Urinary bladder (tissue), 4 donors: ENCODE measurements around the gene MTHFD1. TPM values are rescaled to one million over a fixed set of nuclear protein-coding genes. Genes with fewer than 3 reads are reported as not detected.
"Not testable (repeated sequence)": the region's sequence is repeated elsewhere in the genome, so short reads cannot be mapped to it uniquely, and the experiment has no call there.

Experiments used
- DNase-seq: peaks from one replicate; pipeline ENCODE4 v3.0.0-alpha.2; 2015; ENCODE audit errors: extremely low spot score
- H3K27ac ChIP-seq: one replicate; pipeline ENCODE4 v1.5.1; 2013; ENCODE audit warnings: low read depth, mild to moderate bottlenecking, moderate library complexity
- H3K36me3 ChIP-seq: one replicate; pipeline ENCODE4 v1.6.1; 2013; ENCODE audit warnings: mild to moderate bottlenecking, moderate library complexity; ENCODE audit not compliant: insufficient read depth
- H3K4me1 ChIP-seq: one replicate; pipeline ENCODE4 v1.6.1; 2013; ENCODE audit warnings: mild to moderate bottlenecking, moderate library complexity; ENCODE audit not compliant: insufficient read depth
- H3K4me3 ChIP-seq: one replicate; pipeline ENCODE4 v1.5.1; 2013; ENCODE audit warnings: low read depth, low read length
- WGBS: extraction: QIAGEN DNeasy Blood & Tissue Kit; methylation state at CpG from one replicate; pipeline ENCODE4 v1.1.7; 2013; 5-methylcytosine and 5-hydroxymethylcytosine counted together
- polyA plus RNA-seq: library from polyadenylated mRNA; stranded (reverse); fragments of 200-250 nt; gene quantifications from one replicate; pipeline ENCODE4 v1.2.3, GENCODE V29; 2013
- total RNA-seq: library from RNA; depleted of rRNA; stranded (reverse); fragments of >200 nt; gene quantifications from one replicate; pipeline ENCODE4 v1.2.3, GENCODE V29; 2014
- donor health status: healthy with polysubstance abuse.
- donor health status: healthy.

Gene MTHFD1
- total and polyA plus RNA-seq, 2 donors: 28.4 to 29.4 TPM

DNA sequence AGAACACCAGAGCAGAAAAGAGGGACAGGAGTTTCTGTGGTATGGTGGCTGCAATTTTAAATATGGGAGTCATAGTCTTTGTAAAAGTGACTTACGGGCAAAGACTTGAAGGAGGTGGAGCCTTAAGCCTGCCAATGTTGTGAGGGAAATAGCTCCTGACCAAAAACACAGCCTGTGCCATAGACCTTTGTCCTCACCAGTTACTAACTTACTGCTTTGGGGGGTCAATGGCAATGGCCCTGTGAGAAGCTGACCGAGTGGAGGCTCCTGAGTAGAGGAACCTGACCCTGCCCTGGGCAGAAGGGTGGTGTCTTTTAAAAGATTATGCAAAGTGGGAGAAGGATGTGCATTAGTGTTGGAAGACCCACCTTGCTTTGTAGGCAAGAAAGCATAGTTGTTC is 3.8 kb downstream of the MTHFD1 start:
- no peak for DNase-seq
- peaks cover 1% of the 10 kb centered on the region for H3K4me1 ChIP-seq
- H3K36me3 ChIP-seq: no peaks in the 10 kb centered on the region
- H3K4me3 ChIP-seq: no peak overlapping the region
- 90% methylated on average over 2 of the region's 2 CpGs for WGBS
- H3K27ac ChIP-seq: no peak overlapping the region

DNA sequence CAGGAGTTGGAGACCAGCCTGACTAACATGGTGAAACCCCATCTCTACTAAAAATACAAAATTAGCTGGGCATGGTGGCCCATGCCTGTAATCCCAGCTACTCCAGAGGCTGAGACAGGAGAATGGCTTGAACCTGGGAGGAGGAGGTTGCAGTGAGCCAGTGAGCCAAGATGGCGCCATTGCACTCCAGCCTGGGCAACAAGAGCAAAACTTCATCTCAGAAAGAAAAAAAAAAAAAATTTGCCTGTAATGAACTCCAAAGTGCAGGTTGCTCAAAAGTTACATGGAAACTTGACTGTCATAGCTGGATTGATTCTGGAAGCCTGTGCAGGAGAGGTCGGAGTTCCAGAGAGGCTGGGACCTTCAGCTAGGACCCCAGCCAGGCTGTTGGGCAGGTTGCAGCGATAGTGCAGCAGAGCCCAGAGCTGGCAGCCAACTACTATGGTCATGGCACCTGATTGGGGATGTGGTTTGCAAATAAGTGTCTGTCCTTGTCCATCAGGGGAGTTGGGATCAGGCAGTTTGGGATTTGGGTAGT is 5.1 kb downstream of the MTHFD1 start:
- DNase-seq, H3K4me1 ChIP-seq, H3K27ac ChIP-seq, H3K36me3 ChIP-seq, H3K4me3 ChIP-seq: not testable (repeated sequence)
- WGBS: 98% methylated on average over 3 of the region's 3 CpGs

DNA sequence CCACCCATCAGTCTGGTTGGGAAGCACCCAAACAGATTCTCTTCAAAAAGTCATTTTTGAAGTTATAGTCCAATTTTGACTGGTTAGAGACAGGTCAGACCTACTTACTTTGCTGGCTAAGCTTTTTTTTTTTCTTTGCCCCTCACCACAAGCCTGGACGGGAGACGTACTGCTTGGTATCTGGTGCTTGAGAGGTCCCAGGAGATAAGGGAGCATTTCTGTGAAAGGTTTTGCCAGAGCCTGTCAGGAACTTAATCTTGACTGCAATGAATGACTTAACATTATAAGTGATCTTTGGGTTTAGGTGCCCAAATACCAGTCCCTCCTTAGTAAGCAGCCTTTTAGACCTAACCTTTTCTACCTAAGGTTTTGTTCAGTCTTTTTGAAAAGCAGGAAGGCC is 6.3 kb downstream of the MTHFD1 start:
- Histone ChIP-seq H3K4me1 (no peaks in the 10 kb centered on the region), H3K27ac (no peak overlapping the region), H3K4me3 (no peak overlapping the region), H3K36me3 (no peaks in the 10 kb centered on the region)
- 79% methylated on average over 2 of the region's 2 CpGs for WGBS
- DNase-seq: no peak

DNA sequence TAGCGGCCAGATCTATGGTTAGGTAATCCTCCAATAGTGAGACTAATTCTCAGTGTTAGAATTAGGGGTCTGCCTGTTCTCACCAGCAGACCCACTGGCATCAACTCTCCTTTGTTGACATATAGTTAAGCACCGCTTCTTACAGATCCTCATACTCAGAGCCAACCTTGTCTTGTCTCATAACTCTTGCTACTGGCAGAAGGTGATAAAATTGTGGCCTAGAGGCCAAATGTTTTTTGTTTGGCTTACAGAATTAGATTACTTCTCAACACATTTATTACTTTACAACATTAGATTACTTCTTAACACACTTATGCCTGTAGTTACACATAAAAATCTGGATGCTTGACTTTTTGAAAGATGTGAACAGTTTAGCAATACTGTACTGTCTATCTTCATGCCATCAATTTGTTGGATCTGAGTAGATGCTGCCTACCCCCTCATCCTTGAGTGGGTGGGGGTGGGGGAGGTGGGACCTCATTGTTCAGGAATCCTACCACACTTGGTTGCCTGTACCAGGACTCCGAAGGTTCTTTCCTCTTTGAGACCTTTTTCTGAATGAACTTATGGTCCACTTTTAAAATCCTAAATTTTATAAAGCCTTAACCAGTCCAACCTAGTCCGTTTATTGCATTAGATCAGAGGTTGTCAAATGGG is 7.0 kb downstream of the MTHFD1 start:
- no peak for DNase-seq
- WGBS: 77% methylated on average over 4 of the region's 4 CpGs
- Histone ChIP-seq H3K4me3 (no peak overlapping the region), H3K4me1 (no peaks in the 10 kb centered on the region), H3K36me3 (no peaks in the 10 kb centered on the region), H3K27ac (no peak overlapping the region)

DNA sequence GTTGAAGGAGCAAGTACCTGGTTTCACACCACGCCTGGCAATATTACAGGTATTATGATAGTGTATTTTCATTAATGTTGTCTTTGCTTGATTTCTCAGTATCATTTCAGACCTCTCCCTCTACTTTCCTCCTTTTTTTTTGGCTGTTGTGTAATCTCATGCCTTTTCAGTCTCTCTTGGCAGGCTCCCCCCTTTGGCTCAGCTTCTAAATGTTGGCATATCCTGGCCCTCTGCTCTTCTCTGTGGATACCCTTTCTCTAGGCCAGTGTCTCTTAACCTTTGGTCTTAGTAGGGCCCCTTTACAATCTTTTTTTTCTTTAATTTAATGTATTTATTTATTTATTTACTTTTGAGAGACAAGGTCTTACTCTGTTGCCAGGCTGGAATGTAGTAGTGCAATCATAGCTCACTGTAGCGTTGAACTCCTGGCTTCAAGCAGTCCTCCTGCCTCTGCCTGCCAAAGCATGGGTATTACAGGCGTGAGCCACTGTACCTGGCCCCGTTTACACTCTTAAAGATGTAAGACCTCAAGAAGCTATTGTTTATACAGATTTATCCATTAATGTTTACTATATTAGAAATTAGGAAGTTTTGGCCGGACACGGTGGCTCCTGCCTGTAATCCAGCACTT is 12.8 kb downstream of the MTHFD1 start:
- DNase-seq: no peak
- no peaks in the 10 kb centered on the region for H3K4me1 ChIP-seq
- no peak overlapping the region for H3K4me3 ChIP-seq
- peaks cover 4% of the 10 kb centered on the region for H3K36me3 ChIP-seq
- 80% methylated on average over 6 of the region's 6 CpGs for whole genome bisulfite sequencing
- H3K27ac ChIP-seq: no peak overlapping the region

DNA sequence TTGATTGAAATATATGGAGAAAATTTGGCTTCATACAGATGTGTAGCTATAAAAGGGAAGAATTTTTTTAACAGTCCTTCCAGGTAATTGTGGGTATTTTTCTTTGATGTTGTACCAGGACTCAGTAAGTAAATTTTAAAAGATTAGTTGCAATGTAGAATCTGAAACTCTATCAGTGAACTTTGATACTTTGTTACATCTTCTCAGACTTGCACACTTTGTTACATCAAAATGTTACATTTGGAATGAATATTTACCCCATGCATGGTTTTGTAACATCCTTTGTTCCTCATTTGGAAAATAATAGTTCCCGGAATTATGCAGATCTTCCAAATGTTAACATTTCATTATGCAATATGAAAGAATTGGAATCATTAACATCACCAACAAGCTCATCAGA is 13.8 kb downstream of the MTHFD1 start:
- no peaks in the 10 kb centered on the region for H3K4me1 ChIP-seq
- H3K36me3 ChIP-seq: peaks cover 4% of the 10 kb centered on the region
- DNase-seq: no peak
- H3K27ac ChIP-seq: no peak overlapping the region
- H3K4me3 ChIP-seq: no peak overlapping the region
- WGBS: 89% methylated on average over 1 of the region's 1 CpG

DNA sequence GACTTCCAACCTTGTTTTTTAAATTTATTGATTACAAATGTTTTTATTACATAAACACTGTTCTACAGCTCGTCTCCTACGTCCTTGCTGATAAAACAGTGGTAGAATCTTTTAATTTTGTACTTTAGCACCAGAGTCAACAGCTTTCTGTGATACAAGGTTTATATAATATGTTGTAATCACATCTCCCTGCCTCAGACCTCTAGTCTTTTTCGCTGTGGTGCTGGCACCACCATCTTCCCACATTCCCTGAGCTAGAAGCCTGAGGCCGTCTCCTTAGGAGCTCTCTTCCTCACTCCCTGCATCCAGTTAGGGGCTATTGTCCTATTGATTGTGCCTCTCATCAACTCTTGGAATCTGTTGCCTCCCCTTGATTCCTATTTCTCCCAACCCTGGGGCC is 17.1 kb downstream of the MTHFD1 start:
- DNase-seq: no peak
- WGBS: 96% methylated on average over 4 of the region's 4 CpGs

DNA sequence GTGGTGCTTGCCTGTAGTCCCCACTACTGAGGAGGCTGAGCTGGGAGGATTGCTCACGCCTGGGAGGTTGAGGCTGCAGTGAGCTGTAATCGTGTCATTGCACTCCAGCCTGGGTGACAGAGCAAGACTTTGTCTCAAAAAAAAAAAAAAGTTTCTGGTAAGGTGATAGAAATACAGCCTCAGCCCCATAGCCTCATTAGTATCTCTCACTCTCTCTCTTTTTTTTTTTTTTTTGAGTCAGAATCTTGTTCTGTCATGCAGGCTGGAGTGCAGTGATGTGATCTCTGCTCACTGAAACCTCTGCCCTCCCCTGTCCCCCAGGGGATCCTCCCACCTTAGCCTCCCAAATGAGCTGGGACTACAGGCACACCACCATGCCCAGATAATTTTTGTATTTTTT is 19.2 kb downstream of the MTHFD1 start:
- Histone ChIP-seq H3K27ac (no peak overlapping the region), H3K4me3 (no peak overlapping the region), H3K4me1 (no peaks in the 10 kb centered on the region), H3K36me3 (no peaks in the 10 kb centered on the region)
- DNase-seq: no peak
- WGBS: 98% methylated on average over 2 of the region's 2 CpGs

More for the DNA sequence above, 17.1 kb downstream of the MTHFD1 start:
- Histone ChIP-seq H3K4me3 (no peak overlapping the region), H3K36me3 (peaks cover 4% of the 10 kb centered on the region), H3K27ac (no peak overlapping the region), H3K4me1 (no peaks in the 10 kb centered on the region)

DNA sequence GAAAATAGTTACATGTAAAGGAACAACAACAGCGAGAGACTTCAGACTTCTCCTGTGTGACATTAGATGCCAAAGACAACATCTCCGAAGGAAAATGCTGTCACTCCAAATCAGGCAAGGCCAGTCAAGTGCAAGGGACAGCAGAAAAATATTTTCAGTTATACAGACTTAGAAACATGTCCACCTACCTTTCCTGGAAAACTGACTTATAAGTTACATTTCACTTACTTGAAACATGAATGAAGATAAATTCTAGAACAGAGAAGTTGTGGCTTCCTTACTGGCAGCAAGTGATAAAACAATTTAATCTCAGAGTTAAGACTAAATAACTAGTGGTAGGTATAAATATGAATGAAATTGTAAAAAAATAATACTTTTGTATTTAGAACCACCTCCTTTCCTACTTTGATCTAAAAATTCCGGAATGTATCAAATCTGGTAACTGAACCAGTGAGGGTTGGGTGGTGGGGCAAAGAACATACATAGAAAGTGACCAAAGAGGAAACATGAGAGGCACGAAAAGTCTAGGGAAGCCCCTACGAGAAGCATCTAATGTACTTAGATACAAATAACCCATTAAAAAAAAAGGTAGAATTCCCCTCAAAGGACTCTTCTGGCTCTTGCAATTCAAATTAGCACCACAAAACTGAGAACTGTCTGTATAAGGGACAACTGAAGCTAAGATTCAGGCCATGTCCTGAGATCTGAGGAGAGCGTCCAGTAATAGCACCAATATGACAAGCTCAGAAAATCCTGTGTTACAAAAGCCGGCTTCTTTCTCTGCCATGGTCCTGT is 21.2 kb downstream of the MTHFD1 start:
- no peaks in the 10 kb centered on the region for H3K36me3 ChIP-seq
- no peak overlapping the region for H3K27ac ChIP-seq
- no peak for DNase-seq
- no peak overlapping the region for H3K4me3 ChIP-seq
- 93% methylated on average over 7 of the region's 7 CpGs for WGBS
- no peaks in the 10 kb centered on the region for H3K4me1 ChIP-seq

DNA sequence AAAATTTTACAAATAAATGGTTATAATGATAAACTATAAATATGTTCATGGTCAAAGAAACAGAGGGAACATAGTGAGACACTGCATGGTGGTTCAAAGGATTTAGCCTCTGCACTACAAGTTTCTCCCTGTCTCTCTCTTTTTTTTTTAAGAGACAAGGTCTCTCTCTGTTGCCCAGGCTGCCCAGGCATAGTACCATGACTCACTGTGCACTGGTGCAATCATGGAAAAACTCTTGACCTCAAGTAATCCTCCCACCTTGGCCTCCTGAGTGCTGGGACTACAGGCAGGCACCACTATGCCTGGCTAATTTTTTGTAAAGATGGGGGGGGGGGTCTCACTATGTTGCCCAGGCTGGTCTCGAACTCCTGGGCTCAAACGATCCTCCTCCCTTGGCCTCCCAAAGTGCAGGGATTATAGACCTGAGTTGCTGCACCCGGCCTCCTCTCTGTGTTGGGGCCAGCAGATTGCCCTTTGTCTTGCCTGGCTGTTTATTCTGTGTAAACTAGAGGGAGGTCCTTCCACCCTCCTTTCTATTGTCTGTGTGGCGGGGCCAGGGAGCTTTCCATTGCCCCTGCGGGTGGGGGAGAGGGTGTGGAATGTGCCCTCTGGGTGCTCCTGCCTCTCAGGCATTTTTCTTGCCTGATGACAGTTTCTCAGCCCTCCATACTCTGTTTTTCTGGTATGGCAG is 22.1 kb downstream of the MTHFD1 start:
- Histone ChIP-seq H3K36me3 (no peaks in the 10 kb centered on the region), H3K27ac (no peak overlapping the region), H3K4me3 (no peak overlapping the region), H3K4me1 (no peaks in the 10 kb centered on the region)
- WGBS: 79% methylated on average over 5 of the region's 5 CpGs
- no peak for DNase-seq

DNA sequence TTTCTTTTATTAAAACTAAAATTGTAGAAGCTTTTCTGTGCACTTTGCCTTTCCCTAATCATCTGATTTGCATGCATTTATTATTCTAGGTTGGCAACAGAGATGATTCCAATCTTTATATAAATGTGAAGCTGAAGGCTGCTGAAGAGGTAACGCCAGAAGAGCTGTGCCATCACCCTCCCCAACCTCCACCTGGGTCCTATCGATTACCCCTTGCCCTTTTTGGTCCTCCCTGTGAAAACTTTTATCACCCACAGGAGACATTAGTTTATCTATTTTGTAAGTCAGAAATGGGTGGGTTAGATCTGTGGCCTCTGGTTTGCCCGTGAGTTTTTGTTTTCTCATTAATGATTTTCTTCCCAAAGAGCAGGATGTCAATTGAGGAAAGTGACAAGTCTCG is 22.8 kb downstream of the MTHFD1 start:
- Histone ChIP-seq H3K27ac (no peak overlapping the region), H3K4me1 (no peaks in the 10 kb centered on the region), H3K4me3 (no peak overlapping the region), H3K36me3 (no peaks in the 10 kb centered on the region)
- 97% methylated on average over 4 of the region's 4 CpGs for WGBS
- DNase-seq: no peak

DNA sequence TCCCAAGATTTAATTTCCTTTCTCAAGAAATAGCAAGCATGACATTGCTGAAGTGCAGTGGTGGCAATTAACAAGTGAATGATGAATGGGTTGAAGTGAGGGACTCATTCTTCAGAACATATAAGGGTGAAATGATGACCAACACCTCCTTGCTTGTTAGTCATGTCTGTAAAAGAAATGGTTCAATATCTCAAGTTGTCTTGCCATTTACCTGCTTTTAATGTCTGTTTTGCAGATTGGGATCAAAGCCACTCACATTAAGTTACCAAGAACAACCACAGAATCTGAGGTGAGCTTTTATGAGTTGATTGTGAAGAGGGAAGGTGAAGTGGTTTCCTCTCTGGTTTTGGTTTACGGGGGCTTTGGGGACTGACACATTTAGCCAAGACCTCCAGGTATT is 24.1 kb downstream of the MTHFD1 start:
- DNase-seq: no peak
- H3K4me1 ChIP-seq: no peaks in the 10 kb centered on the region
- WGBS: 98% methylated on average over 1 of the region's 1 CpG
- peaks cover 1% of the 10 kb centered on the region for H3K36me3 ChIP-seq
- no peak overlapping the region for H3K27ac ChIP-seq
- no peak overlapping the region for H3K4me3 ChIP-seq

DNA sequence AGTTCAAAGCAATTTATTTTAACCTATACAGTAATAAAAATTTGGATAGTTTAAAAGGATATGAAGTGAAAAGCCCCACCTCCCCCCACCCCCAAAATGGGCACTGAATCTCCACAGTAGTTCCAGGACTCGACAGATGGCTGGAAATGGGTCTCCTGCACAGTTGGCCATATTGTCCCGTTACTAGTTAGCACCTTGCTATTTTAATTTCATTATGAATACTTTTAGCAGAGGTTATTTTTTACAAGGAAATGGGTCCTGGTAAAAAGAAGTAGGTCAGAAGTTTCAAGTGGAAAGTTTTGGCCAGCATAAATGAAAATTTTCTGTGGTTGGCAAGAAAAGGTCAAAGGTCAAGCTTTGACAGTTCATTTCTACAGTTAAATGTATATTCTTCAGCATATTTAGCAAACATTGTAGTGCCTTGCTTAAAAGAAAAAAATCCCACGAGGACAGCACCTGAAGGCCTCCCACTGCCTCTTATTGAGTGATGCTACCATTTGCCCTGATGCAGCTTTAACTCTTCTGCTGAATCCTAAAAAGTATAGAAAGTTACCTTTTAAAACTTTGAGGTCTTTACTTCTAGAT is 28.3 kb downstream of the MTHFD1 start:
- H3K4me1 ChIP-seq: no peaks in the 10 kb centered on the region
- DNase-seq: no peak
- no peak overlapping the region for H3K27ac ChIP-seq
- peaks cover 6% of the 10 kb centered on the region for H3K36me3 ChIP-seq
- whole genome bisulfite sequencing: 85% methylated on average over 3 of the region's 3 CpGs
- no peak overlapping the region for H3K4me3 ChIP-seq
